ENCODE measurements around the gene TBX4.

TBX4 gene

DNA sequence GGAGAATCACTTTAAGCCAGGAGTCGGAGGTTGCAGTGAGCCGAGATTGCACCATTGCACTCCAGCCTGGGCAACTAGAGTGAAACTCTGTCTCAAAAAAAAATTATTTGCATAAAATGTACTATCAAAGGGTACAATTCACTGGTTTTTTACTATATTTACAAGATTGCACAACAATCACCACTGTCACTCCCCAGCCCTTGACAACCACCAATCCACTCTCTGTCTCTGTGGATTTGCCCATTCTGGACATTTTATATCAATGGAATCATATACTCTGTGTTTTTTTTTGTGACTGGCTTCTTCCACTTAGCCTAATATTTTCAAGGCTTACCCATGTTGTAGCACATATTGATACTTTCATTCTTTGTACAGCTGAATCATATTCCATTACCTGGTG, 33.8 kb upstream of the TBX4 start:
- TF ChIP-seq, protein P1, sequence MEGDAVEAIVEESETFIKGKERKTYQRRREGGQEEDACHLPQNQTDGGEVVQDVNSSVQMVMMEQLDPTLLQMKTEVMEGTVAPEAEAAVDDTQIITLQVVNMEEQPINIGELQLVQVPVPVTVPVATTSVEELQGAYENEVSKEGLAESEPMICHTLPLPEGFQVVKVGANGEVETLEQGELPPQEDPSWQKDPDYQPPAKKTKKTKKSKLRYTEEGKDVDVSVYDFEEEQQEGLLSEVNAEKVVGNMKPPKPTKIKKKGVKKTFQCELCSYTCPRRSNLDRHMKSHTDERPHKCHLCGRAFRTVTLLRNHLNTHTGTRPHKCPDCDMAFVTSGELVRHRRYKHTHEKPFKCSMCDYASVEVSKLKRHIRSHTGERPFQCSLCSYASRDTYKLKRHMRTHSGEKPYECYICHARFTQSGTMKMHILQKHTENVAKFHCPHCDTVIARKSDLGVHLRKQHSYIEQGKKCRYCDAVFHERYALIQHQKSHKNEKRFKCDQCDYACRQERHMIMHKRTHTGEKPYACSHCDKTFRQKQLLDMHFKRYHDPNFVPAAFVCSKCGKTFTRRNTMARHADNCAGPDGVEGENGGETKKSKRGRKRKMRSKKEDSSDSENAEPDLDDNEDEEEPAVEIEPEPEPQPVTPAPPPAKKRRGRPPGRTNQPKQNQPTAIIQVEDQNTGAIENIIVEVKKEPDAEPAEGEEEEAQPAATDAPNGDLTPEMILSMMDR (IDR thresholded peaks at IDR 0.05; ENCODE audit: extremely low read depth, insufficient read depth, missing control alignments), result no peak
- in situ Hi-C loops (cut with MboI; ENCODE audit: low pct_unique_long_range_greater_than_20kb, low sequenced_read_pairs, unreplicated experiment), result loop anchor here (25.0 kb wide), 1 partner anchor 419 kb away; no protein-coding TSS in a partner anchor
- no peak for DNase-seq (ENCODE audit: low spot score)

DNA sequence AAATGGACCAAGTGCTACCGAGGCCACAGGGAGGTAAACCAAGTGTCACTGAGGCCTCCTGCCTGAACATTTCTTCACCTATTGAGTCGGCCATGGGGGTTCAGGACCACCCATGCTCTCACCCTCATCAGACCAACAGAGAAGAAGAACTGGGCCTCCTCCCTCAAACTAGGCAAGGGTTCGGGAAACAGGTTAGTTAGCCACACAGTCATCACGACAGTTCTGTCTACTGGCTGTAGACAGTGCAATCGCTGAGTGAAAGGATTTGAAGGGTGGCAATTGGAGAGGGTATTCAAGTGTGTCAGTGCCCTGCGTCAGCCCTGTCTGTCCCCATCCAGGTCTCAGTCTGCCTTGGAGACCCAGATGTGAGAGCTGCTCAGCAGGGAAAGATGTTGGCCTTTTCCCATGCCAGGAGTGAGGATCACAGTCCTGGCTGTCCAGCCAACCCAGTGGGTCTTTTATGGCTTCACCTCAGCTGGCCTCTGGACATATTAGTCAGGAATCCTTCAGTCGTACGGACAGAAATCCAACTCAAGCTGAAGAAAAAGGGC, 32.7 kb upstream of the TBX4 start:
- TF ChIP-seq, protein P1 (IDR thresholded peaks at IDR 0.05; ENCODE audit: extremely low read depth, insufficient read depth, missing control alignments), result no peak
- no peak for DNase-seq (ENCODE audit: low spot score)
- in situ Hi-C loops (cut with MboI; ENCODE audit: low pct_unique_long_range_greater_than_20kb, low sequenced_read_pairs, unreplicated experiment), result loop anchor here (25.0 kb wide), 1 partner anchor 418 kb away; no protein-coding TSS in a partner anchor

DNA sequence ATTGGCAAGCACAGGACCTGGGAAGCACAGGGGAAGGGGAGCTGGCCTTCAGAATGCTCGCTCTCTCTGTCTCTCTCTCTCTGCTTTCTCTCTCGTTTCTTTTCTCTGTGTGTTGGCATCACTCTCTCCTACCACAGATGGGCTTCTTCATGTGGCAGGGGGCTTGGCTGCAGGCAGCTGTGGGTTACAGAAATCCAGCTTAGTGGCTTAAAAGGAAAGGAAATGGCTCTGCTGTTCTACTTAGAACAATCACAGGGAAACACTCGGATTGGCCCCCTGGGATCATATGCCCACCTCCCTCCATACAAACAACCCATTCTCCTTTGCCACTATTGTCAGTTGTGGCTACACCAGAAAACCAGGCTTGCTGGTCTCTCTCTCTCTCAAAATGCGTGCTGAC, 32.2 kb upstream of the TBX4 start:
- in situ Hi-C loops (cut with MboI; ENCODE audit: low pct_unique_long_range_greater_than_20kb, low sequenced_read_pairs, unreplicated experiment), result loop anchor here (25.0 kb wide), 1 partner anchor 417 kb away; no protein-coding TSS in a partner anchor
- TF ChIP-seq, protein P1 (IDR thresholded peaks at IDR 0.05; ENCODE audit: extremely low read depth, insufficient read depth, missing control alignments), result no peak
- DNase-seq (ENCODE audit: low spot score), result no peak

DNA sequence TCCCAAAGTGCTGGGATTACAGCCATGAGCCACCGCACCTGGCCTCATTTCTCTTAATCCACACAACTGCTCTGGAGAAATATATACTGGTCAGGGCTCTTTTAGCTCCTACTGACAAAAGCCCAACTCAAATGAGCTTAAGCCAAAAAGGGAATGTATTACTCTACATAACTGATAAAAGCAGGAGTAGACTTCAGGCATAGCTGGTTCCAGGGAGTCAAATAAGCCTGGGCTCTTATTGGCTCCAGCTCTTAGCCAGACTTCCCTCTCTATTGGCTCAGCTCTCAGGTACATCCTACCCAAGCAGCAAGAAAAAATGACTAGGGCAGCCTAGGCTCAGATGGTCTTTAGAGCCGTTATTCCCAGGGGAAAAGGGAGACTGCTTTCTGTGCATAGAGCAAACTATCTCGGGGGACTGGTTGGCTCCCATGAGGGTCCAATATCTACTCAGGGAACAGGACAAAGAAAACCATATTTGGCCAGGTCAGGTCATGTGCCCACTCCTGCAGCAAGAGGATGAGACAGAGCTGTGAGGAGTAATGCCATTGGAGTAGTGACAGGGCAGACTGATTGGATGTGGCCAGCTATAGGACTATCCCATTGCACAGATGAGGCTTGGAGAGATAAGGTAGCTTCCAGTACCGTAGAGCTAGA, 31.4 kb upstream of the TBX4 start:
- in situ Hi-C loops (cut with MboI; ENCODE audit: low pct_unique_long_range_greater_than_20kb, low sequenced_read_pairs, unreplicated experiment), result loop anchor here (25.0 kb wide), 1 partner anchor 416 kb away; no protein-coding TSS in a partner anchor
- TF ChIP-seq, protein P1 (IDR thresholded peaks at IDR 0.05; ENCODE audit: extremely low read depth, insufficient read depth, missing control alignments), result no peak
- no peak for DNase-seq (ENCODE audit: low spot score)

DNA sequence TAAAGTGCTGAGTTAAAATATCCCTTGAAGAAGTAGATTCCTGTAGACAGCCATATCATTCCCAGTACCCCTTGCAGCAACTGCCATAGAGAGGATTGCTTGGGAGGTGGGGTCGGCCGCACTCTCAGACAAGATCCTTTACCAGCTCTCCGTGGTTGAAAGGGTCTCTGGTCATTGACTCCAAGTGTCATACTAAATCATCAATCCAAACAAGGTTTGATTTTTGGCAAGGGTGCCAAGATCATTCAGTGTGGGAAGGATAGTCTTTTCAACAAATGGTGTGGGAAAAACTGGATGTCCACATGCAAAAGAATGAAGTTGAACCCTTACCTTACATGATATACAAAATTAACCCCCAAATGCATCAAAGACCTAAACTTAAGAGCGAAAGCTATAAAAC, 30.8 kb upstream of the TBX4 start:
- in situ Hi-C loops (cut with MboI; ENCODE audit: low pct_unique_long_range_greater_than_20kb, low sequenced_read_pairs, unreplicated experiment), result loop anchor here (25.0 kb wide), 1 partner anchor 416 kb away; no protein-coding TSS in a partner anchor

DNA sequence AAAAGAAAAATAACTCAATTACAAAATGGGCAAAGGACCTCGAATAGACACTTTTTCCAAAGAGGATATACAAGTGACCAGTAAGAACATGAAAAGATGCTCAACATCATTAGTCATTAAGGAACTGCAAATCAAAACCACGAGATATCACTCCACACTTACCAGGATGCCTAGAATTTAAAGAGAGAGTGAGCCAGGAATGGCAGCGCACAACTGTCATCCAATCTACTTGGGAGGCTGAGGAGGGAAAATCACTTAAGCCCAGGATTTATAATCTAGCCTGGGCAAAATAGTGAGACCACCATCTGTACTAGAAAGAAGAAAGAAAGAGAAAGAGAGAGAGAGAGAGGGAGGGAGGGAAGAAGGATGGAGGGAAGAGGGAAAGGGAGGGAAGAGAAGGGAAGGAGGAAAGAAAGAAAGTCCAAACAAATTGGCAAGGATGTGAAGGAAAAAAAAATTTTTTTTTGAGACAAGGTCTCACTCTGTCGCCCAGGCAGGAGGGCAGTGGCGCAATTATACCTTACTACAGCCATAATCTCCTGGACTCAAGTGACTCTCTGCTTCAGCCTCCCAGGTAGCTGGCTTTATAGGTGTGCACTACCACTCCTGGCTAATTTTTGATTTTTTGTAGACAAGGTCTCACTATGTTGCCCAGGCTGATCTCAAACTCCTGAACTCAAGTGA, 30.0 kb upstream of the TBX4 start:
- in situ Hi-C loops (cut with MboI; ENCODE audit: low pct_unique_long_range_greater_than_20kb, low sequenced_read_pairs, unreplicated experiment), result loop anchor here (25.0 kb wide), 1 partner anchor 415 kb away; no protein-coding TSS in a partner anchor
- no peak for DNase-seq (ENCODE audit: low spot score)
- TF ChIP-seq, protein P1 (IDR thresholded peaks at IDR 0.05; ENCODE audit: extremely low read depth, insufficient read depth, missing control alignments), result no peak

More for the DNA sequence above, 30.8 kb upstream of the TBX4 start:
- TF ChIP-seq, protein P1 (IDR thresholded peaks at IDR 0.05; ENCODE audit: extremely low read depth, insufficient read depth, missing control alignments), result no peak
- DNase-seq (ENCODE audit: low spot score), result no peak
